Measurements from ENCODE around the gene JARID2. TPM values are rescaled to one million over a fixed set of nuclear protein-coding genes. Genes with fewer than 3 reads are reported as not detected.

The JARID2 gene
- total and polyA plus RNA-seq, 2 of the 13 experiments (the other 11 are each of a cell fraction or from before 2014, with no cell fraction given), result 7.5 to 10.3 TPM

GRCh38 chr6:15363164-15363522 is 117.3 kb downstream of the JARID2 start (continued):
- no peak for TF ChIP-seq ZNF101 (CRISPR knock-in tag; IDR thresholded peaks at IDR 0.05; ENCODE audit: borderline replicate concordance, low read depth)

GRCh38 chr6:15363523-15364400 is 117.9 kb downstream of the JARID2 start:
- Histone ChIP-seq H4K20me1 (ENCODE audit: insufficient read depth, low read length) (peaks cover 18% of the 10 kb centered on the region), H3K79me2 (ENCODE audit: insufficient read depth, low read length) (peaks cover 53% of the 10 kb centered on the region), H3K4me1 (ENCODE audit: insufficient read depth, low read length) (peaks cover 42% of the 10 kb centered on the region), H3K4me3 (replicated peaks in 1 of 3; ENCODE audit: insufficient read depth in 1 of 3, low read depth in 2 of 3, low read length in 3 of 3) (no peak overlapping the region), H3K9ac (ENCODE audit: insufficient read depth, low read depth, low read length) (no peak overlapping the region), H3K27me3 (ENCODE audit: control insufficient read depth in 1 of 2, insufficient read depth in 2 of 2, low read length in 2 of 2) (no peaks in the 10 kb centered on the region), H3K9me3 (ENCODE audit: low read length) (no peaks in the 10 kb centered on the region), H3K4me2 (ENCODE audit: low read depth, low read length) (0 out of 2 replicates have a peak overlapping the region, but pooled peaks have one; percentile 74), H2AFZ (ENCODE audit: low read length) (no peak overlapping the region), H3K36me3 (replicated peaks in 1 of 2; ENCODE audit: control insufficient read depth in 1 of 2, insufficient read depth in 2 of 2, low read length in 2 of 2) (no peaks in the 10 kb centered on the region), H3K27ac (ENCODE audit: extremely low read length, insufficient read depth, low read length) (no peak overlapping the region)
- WGBS (ENCODE audit: low lambda C conversion rate), result 78% methylated on average over 9 of the region's 9 CpGs
- no TSS peak for BruUV-seq (replicated peaks)
- TF ChIP-seq ZNF652 (CRISPR knock-in tag; IDR thresholded peaks at IDR 0.05; ENCODE audit: borderline replicate concordance, low read depth) (peak; percentile 37; the same call in 1 of the 2 replicates), TFDP1 (CRISPR knock-in tag; IDR thresholded peaks at IDR 0.05; ENCODE audit: borderline replicate concordance) (no peak)
- POLR2A ChIA-PET, result no interaction called here
- in situ Hi-C loops (cut with HindIII; ENCODE audit: extremely low pct_ligation_motif_present, low pct_unique_long_range_greater_than_20kb), result no loop called here
- ATAC-seq (0 out of 3 replicates have a peak, but pooled peaks have one; percentile 20), FAIRE-seq (no peak), DNase-seq (ENCODE audit: low spot score) (no peak)
- CTCF ChIA-PET (ENCODE audit: low intra/inter-chr PET ratio, low total read pairs), result no interaction called here
- intact Hi-C loops (cut with micrococcal nuclease; ENCODE audit: unreplicated experiment), result no loop called here

Data from HepG2 (cell line).